ENCODE data around the gene DHX29.

DNA sequence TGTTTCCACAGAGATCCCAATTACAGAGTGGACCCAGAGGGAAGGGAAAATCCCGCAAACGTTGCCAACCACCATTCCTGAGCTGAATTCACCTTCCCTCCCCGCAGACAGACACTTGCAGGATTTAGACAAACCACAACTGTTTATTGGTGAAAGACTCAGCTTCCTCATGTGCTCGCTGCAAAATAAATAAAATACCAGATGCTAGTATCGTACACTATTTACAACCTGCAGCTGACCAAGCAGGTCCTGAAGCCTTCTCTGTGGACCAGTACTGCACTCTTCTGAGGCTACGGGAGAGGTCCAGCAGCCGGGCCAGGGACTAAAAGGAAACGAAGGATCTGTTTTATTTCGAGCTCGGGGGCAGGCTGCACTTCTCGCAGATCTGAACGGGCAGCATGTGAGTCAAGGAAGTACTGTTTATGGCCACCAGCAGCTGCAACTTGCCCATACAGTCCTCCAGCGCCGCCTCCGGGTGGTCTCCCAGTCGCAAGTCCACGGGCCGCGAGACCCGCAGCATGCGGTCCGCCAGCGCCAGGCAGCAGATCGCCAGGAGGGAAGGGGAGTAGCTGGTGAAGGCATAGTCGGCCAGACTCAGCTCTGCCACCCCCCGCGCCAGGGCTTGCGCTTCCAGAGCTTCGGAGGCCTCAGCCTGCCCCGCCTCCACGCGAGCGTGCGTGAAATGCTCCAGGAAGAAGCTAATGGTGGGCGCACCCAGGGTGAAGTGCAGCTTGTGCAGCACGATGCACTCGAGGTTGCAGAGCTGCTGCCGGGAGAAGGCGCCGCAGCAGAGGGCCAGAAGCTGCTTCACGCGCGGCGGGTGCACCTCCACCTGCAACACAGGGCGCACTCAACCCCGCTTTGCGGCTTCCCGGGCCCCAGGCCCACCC is 76.2 kb downstream of the DHX29 start:
- TF ChIP-seq, protein P1, sequence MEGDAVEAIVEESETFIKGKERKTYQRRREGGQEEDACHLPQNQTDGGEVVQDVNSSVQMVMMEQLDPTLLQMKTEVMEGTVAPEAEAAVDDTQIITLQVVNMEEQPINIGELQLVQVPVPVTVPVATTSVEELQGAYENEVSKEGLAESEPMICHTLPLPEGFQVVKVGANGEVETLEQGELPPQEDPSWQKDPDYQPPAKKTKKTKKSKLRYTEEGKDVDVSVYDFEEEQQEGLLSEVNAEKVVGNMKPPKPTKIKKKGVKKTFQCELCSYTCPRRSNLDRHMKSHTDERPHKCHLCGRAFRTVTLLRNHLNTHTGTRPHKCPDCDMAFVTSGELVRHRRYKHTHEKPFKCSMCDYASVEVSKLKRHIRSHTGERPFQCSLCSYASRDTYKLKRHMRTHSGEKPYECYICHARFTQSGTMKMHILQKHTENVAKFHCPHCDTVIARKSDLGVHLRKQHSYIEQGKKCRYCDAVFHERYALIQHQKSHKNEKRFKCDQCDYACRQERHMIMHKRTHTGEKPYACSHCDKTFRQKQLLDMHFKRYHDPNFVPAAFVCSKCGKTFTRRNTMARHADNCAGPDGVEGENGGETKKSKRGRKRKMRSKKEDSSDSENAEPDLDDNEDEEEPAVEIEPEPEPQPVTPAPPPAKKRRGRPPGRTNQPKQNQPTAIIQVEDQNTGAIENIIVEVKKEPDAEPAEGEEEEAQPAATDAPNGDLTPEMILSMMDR (IDR thresholded peaks at IDR 0.05), result no peak
- no peak for TF ChIP-seq POLR2A (IDR thresholded peaks at IDR 0.05)

Measured in testis (tissue), 2 donors.